Measurements from ENCODE around the gene FBLN1.

The FBLN1 gene

GRCh38 chr22:45565171-45565570 is 62.5 kb downstream of the FBLN1 start:
- H3K36me3 Mint-ChIP-seq (ENCODE audit: low read depth): peaks cover 4% of the 10 kb centered on the region
- peaks cover 10% of the 10 kb centered on the region for H3K9me3 Mint-ChIP-seq
- no peak overlapping the region for H3K4me3 Mint-ChIP-seq
- H3K4me1 Mint-ChIP-seq (ENCODE audit: low read depth): no peaks in the 10 kb centered on the region
- H3K27ac Mint-ChIP-seq: no peak overlapping the region
- H3K27me3 Mint-ChIP-seq: peaks cover 20% of the 10 kb centered on the region

- H3K36me3 Mint-ChIP-seq (ENCODE audit: low read depth): peaks cover 4% of the 10 kb centered on the region
- H3K4me1 Mint-ChIP-seq (ENCODE audit: low read depth): no peaks in the 10 kb centered on the region
- peaks cover 10% of the 10 kb centered on the region for H3K9me3 Mint-ChIP-seq
- H3K27ac Mint-ChIP-seq: no peak overlapping the region
- no peak overlapping the region for H3K4me3 Mint-ChIP-seq
- peaks cover 20% of the 10 kb centered on the region for H3K27me3 Mint-ChIP-seq
Measured at GRCh38 chr22:45565973-45566372, 63.3 kb downstream of the FBLN1 start.

- Mint-ChIP-seq H3K4me3 (no peak overlapping the region), H3K36me3 (ENCODE audit: low read depth) (peaks cover 10% of the 10 kb centered on the region), H3K27ac (no peak overlapping the region), H3K9me3 (peaks cover 16% of the 10 kb centered on the region), H3K4me1 (ENCODE audit: low read depth) (no peaks in the 10 kb centered on the region), H3K27me3 (peaks cover 20% of the 10 kb centered on the region)
Measured at GRCh38 chr22:45568213-45568612, 65.5 kb downstream of the FBLN1 start.

GRCh38 chr22:45571089-45571488 is 68.4 kb downstream of the FBLN1 start:
- Mint-ChIP-seq H3K36me3 (ENCODE audit: low read depth) (peaks cover 10% of the 10 kb centered on the region), H3K27me3 (peaks cover 13% of the 10 kb centered on the region), H3K9me3 (peaks cover 16% of the 10 kb centered on the region), H3K4me1 (ENCODE audit: low read depth) (no peaks in the 10 kb centered on the region), H3K27ac (no peak overlapping the region), H3K4me3 (no peak overlapping the region)

- H3K4me3 Mint-ChIP-seq: no peak overlapping the region
- no peaks in the 10 kb centered on the region for H3K4me1 Mint-ChIP-seq (ENCODE audit: low read depth)
- peaks cover 10% of the 10 kb centered on the region for H3K36me3 Mint-ChIP-seq (ENCODE audit: low read depth)
- H3K9me3 Mint-ChIP-seq: peaks cover 16% of the 10 kb centered on the region
- peaks cover 9% of the 10 kb centered on the region for H3K27me3 Mint-ChIP-seq
- no peak overlapping the region for H3K27ac Mint-ChIP-seq
Measured at GRCh38 chr22:45572444-45572843, 69.8 kb downstream of the FBLN1 start.

GRCh38 chr22:45574069-45574703 is 71.5 kb downstream of the FBLN1 start:
- no peak overlapping the region for H3K27ac Mint-ChIP-seq
- H3K4me1 Mint-ChIP-seq (ENCODE audit: low read depth): no peaks in the 10 kb centered on the region
- H3K27me3 Mint-ChIP-seq: peaks cover 3% of the 10 kb centered on the region
- peaks cover 10% of the 10 kb centered on the region for H3K36me3 Mint-ChIP-seq (ENCODE audit: low read depth)
- peaks cover 16% of the 10 kb centered on the region for H3K9me3 Mint-ChIP-seq
- H3K4me3 Mint-ChIP-seq: no peak overlapping the region

- H3K36me3 Mint-ChIP-seq (ENCODE audit: low read depth): peaks cover 10% of the 10 kb centered on the region
- H3K4me1 Mint-ChIP-seq (ENCODE audit: low read depth): no peaks in the 10 kb centered on the region
- H3K4me3 Mint-ChIP-seq: no peak overlapping the region
- peaks cover 3% of the 10 kb centered on the region for H3K27me3 Mint-ChIP-seq
- H3K9me3 Mint-ChIP-seq: peaks cover 11% of the 10 kb centered on the region
- H3K27ac Mint-ChIP-seq: no peak overlapping the region
Measured at GRCh38 chr22:45575173-45575572, 72.5 kb downstream of the FBLN1 start.

GRCh38 chr22:45575607-45576272 is 73.1 kb downstream of the FBLN1 start:
- Mint-ChIP-seq H3K27me3 (peaks cover 3% of the 10 kb centered on the region), H3K9me3 (peaks cover 6% of the 10 kb centered on the region), H3K4me3 (no peak overlapping the region), H3K27ac (no peak overlapping the region), H3K4me1 (ENCODE audit: low read depth) (no peaks in the 10 kb centered on the region), H3K36me3 (ENCODE audit: low read depth) (peaks cover 6% of the 10 kb centered on the region)

GRCh38 chr22:45576273-45576625 is 73.6 kb downstream of the FBLN1 start:
- Mint-ChIP-seq H3K36me3 (ENCODE audit: low read depth) (peaks cover 5% of the 10 kb centered on the region), H3K9me3 (peaks cover 4% of the 10 kb centered on the region), H3K27me3 (peaks cover 3% of the 10 kb centered on the region), H3K27ac (no peak overlapping the region), H3K4me3 (no peak overlapping the region), H3K4me1 (ENCODE audit: low read depth) (no peaks in the 10 kb centered on the region)

- no peaks in the 10 kb centered on the region for H3K4me1 Mint-ChIP-seq (ENCODE audit: low read depth)
- H3K4me3 Mint-ChIP-seq: no peak overlapping the region
- no peak overlapping the region for H3K27ac Mint-ChIP-seq
- no peaks in the 10 kb centered on the region for H3K9me3 Mint-ChIP-seq
- no peaks in the 10 kb centered on the region for H3K36me3 Mint-ChIP-seq (ENCODE audit: low read depth)
- peaks cover 3% of the 10 kb centered on the region for H3K27me3 Mint-ChIP-seq
Measured at GRCh38 chr22:45576730-45577464, 74.2 kb downstream of the FBLN1 start.

GRCh38 chr22:45577746-45578523 is 75.3 kb downstream of the FBLN1 start:
- Mint-ChIP-seq H3K4me1 (ENCODE audit: low read depth) (no peaks in the 10 kb centered on the region), H3K36me3 (ENCODE audit: low read depth) (no peaks in the 10 kb centered on the region), H3K27ac (no peak overlapping the region), H3K27me3 (peaks cover 3% of the 10 kb centered on the region), H3K9me3 (no peaks in the 10 kb centered on the region), H3K4me3 (no peak overlapping the region)

GRCh38 chr22:45578524-45579147 is 76.0 kb downstream of the FBLN1 start:
- H3K36me3 Mint-ChIP-seq (ENCODE audit: low read depth): no peaks in the 10 kb centered on the region
- peaks cover 4% of the 10 kb centered on the region for H3K9me3 Mint-ChIP-seq
- peaks cover 5% of the 10 kb centered on the region for H3K4me1 Mint-ChIP-seq (ENCODE audit: low read depth)
- H3K27ac Mint-ChIP-seq: no peak overlapping the region
- H3K27me3 Mint-ChIP-seq: peaks cover 3% of the 10 kb centered on the region
- no peak overlapping the region for H3K4me3 Mint-ChIP-seq

GRCh38 chr22:45579306-45579705 is 76.6 kb downstream of the FBLN1 start:
- Mint-ChIP-seq H3K4me1 (ENCODE audit: low read depth) (peaks cover 6% of the 10 kb centered on the region), H3K9me3 (peaks cover 4% of the 10 kb centered on the region), H3K36me3 (ENCODE audit: low read depth) (no peaks in the 10 kb centered on the region), H3K27ac (no peak overlapping the region), H3K27me3 (peaks cover 3% of the 10 kb centered on the region), H3K4me3 (no peak overlapping the region)

GRCh38 chr22:45579806-45580725 is 77.4 kb downstream of the FBLN1 start:
- H3K36me3 Mint-ChIP-seq (ENCODE audit: low read depth): no peaks in the 10 kb centered on the region
- no peak overlapping the region for H3K4me3 Mint-ChIP-seq
- H3K27ac Mint-ChIP-seq: peak overlapping the region; percentile 45
- peaks cover 3% of the 10 kb centered on the region for H3K27me3 Mint-ChIP-seq
- H3K9me3 Mint-ChIP-seq: peaks cover 4% of the 10 kb centered on the region
- H3K4me1 Mint-ChIP-seq (ENCODE audit: low read depth): peaks cover 6% of the 10 kb centered on the region
